Measurements from ENCODE around the gene BBS4.

Gene BBS4

GRCh38 chr15:72787526-72787925, 101.5 kb downstream of the BBS4 start:
- POLR2A ChIA-PET = no interaction called here
- Histone ChIP-seq H3K27ac (ENCODE audit: extremely low read depth, low read depth, low read length) (no peak overlapping the region), H3K4me3 (ENCODE audit: low read depth, low read length) (no peak overlapping the region), H3K36me3 (ENCODE audit: control insufficient read depth in 2 of 2, insufficient read depth in 1 of 2, low read length in 2 of 2) (no peaks in the 10 kb centered on the region), H3K9me3 (ENCODE audit: control insufficient read depth, insufficient read depth, low read depth, low read length) (no peaks in the 10 kb centered on the region), H3K4me1 (ENCODE audit: control insufficient read depth, insufficient read depth, low read length) (no peaks in the 10 kb centered on the region)
- CTCF ChIA-PET = interaction anchor here (0.6 to 1.0 kb wide), 3 partner anchors 31 to 1694 kb away, joined by 3 to 5 read pairs (median 3); no protein-coding TSS in a partner anchor
- no peak for TF ChIP-seq ZSCAN4 (tag by site-specific recombination; IDR thresholded peaks at IDR 0.05)
- no peak for TF ChIP-seq ZBTB1 (tag by site-specific recombination; IDR thresholded peaks at IDR 0.05)
- no peak for TF ChIP-seq ZNF639 (tag by site-specific recombination; IDR thresholded peaks at IDR 0.05)
- no peak for TF ChIP-seq BCL11B (tag by site-specific recombination; IDR thresholded peaks at IDR 0.05; ENCODE audit: low read depth)
- TF ChIP-seq ZBTB6 (tag by site-specific recombination; IDR thresholded peaks at IDR 0.05) = no peak
- TF ChIP-seq ZNF223 (tag by site-specific recombination; IDR thresholded peaks at IDR 0.05) = no peak
- no peak for TF ChIP-seq ZNF138 (tag by site-specific recombination; IDR thresholded peaks at IDR 0.05; ENCODE audit: borderline replicate concordance)
- no peak for TF ChIP-seq OSR2 (tag by site-specific recombination; IDR thresholded peaks at IDR 0.05)
- no peak for TF ChIP-seq ZNF266 (tag by site-specific recombination; IDR thresholded peaks at IDR 0.05; ENCODE audit: low read depth)
- TF ChIP-seq SETDB1 (IDR thresholded peaks at IDR 0.05; ENCODE audit: insufficient read length, low read length) = no peak
- no peak for TF ChIP-seq ZNF548 (tag by site-specific recombination; IDR thresholded peaks at IDR 0.05)
